SK-N-MC (cell line): ENCODE data around the gene SRM.
"Not testable (repeated sequence)": the region's sequence is repeated elsewhere in the genome, so short reads cannot be mapped to it uniquely, and the experiment has no call there.

Experiments used
- DNase-seq: peaks from one replicate; pipeline ENCODE4 v3.0.0-alpha.2; 2011; ENCODE audit warnings: low read depth, low spot score
- H3K27ac ChIP-seq: fragments of 200-600 bp; sonication (generic); 2 replicates; pipeline ENCODE4 v1.5.1; 2016; ENCODE audit warnings: mixed run types
- H3K36me3 ChIP-seq: fragments of 200-600 bp; sonication (generic); 2 replicates; pipeline ENCODE4 v1.6.1; 2017; ENCODE audit warnings: antibody characterized with exemption, low read length, mixed read lengths; ENCODE audit not compliant: insufficient read depth
- H3K4me3 ChIP-seq: fragments of 200-600 bp; sonication (generic); 2 replicates; pipeline ENCODE4 v1.5.1; 2016
- H3K9ac ChIP-seq: fragments of 200-600 bp; sonication (generic); 2 replicates; pipeline ENCODE4 v1.8.0; 2017; ENCODE audit warnings: mixed run types, mixed read lengths; ENCODE audit not compliant: insufficient read length
- H3K9me3 ChIP-seq: fragments of 200-600 bp; sonication (generic); 2 replicates; pipeline ENCODE4 v1.6.1; 2017; ENCODE audit warnings: low read depth, mild to moderate bottlenecking, antibody characterized with exemption, low read length, moderate library complexity, mixed read lengths
- EZH2 ChIP-seq: fragments of 200-600 bp; sonication (generic); IDR thresholded peaks from one replicate; pipeline ENCODE4 v1.6.1; 2017; ENCODE audit warnings: antibody characterized with exemption
- FOXP2 ChIP-seq: optimal IDR thresholded peaks from 2 replicates; pipeline ENCODE3; 2011; ENCODE audit warnings: mild to moderate bottlenecking, moderate library complexity; ENCODE audit not compliant: insufficient read depth; ENCODE audit errors: extremely low read length, control extremely low read depth
- POLR2AphosphoS5 ChIP-seq: IDR thresholded peaks from 2 replicates; pipeline ENCODE4 v1.6.1; 2012; ENCODE audit warnings: mild to moderate bottlenecking, low read depth, low read length, borderline replicate concordance

SRM gene

GRCh38 chr1:11098931-11099309, 39.1 kb upstream of the SRM start:
- peak overlapping the region; percentile 7; the same call in 1 of the 2 replicates for H3K27ac ChIP-seq

GRCh38 chr1:11083784-11084183, 24.0 kb upstream of the SRM start:
- H3K27ac ChIP-seq, DNase-seq: not testable (repeated sequence)
- H3K36me3 ChIP-seq = peaks cover 65% of the 10 kb centered on the region

More at GRCh38 chr1:11098931-11099309, 39.1 kb upstream of the SRM start:
- peaks cover 40% of the 10 kb centered on the region for H3K36me3 ChIP-seq
- no peaks in the 10 kb centered on the region for H3K9me3 ChIP-seq
- peak overlapping the region; percentile 86 for H3K4me3 ChIP-seq
- H3K9ac ChIP-seq = peak overlapping the region; percentile 96
- no peak for DNase-seq
- no peak for TF ChIP-seq POLR2AphosphoS5
- no peak for TF ChIP-seq EZH2
- TF ChIP-seq FOXP2 = no peak

GRCh38 chr1:11080931-11081330, 21.1 kb upstream of the SRM start:
- no peak overlapping the region for H3K4me3 ChIP-seq
- H3K36me3 ChIP-seq = peaks cover 65% of the 10 kb centered on the region
- H3K9me3 ChIP-seq = no peaks in the 10 kb centered on the region
- DNase-seq = no peak
- TF ChIP-seq POLR2AphosphoS5 = no peak
- TF ChIP-seq FOXP2 = no peak
- TF ChIP-seq EZH2 = no peak
- H3K9ac ChIP-seq = no peak overlapping the region
- H3K27ac ChIP-seq = no peak overlapping the region

More at GRCh38 chr1:11083784-11084183, 24.0 kb upstream of the SRM start:
- H3K9me3 ChIP-seq, H3K4me3 ChIP-seq, H3K9ac ChIP-seq: not testable (repeated sequence)

GRCh38 chr1:11078631-11079030, 18.8 kb upstream of the SRM start:
- no peaks in the 10 kb centered on the region for H3K9me3 ChIP-seq
- H3K36me3 ChIP-seq = peaks cover 84% of the 10 kb centered on the region
- DNase-seq = no peak
- no peak overlapping the region for H3K4me3 ChIP-seq
- H3K9ac ChIP-seq = no peak overlapping the region
- H3K27ac ChIP-seq = no peak overlapping the region
- TF ChIP-seq FOXP2 = no peak
- TF ChIP-seq POLR2AphosphoS5 = no peak
- no peak for TF ChIP-seq EZH2

GRCh38 chr1:11073398-11073797, 13.6 kb upstream of the SRM start:
- H3K4me3 ChIP-seq, DNase-seq, H3K9ac ChIP-seq, H3K9me3 ChIP-seq, H3K27ac ChIP-seq: not testable (repeated sequence)
- H3K36me3 ChIP-seq = peaks cover 87% of the 10 kb centered on the region

GRCh38 chr1:11072216-11072917, 12.5 kb upstream of the SRM start:
- Histone ChIP-seq H3K4me3 (no peak overlapping the region), H3K9me3 (no peaks in the 10 kb centered on the region), H3K36me3 (peaks cover 90% of the 10 kb centered on the region), H3K27ac (no peak overlapping the region), H3K9ac (no peak overlapping the region)
- TF ChIP-seq POLR2AphosphoS5 = no peak
- no peak for TF ChIP-seq EZH2
- TF ChIP-seq FOXP2 = no peak
- no peak for DNase-seq

GRCh38 chr1:11071463-11072215, 11.8 kb upstream of the SRM start:
- no peak for TF ChIP-seq FOXP2
- TF ChIP-seq EZH2 = no peak
- TF ChIP-seq POLR2AphosphoS5 = no peak
- Histone ChIP-seq H3K4me3 (no peak overlapping the region), H3K36me3 (peaks cover 87% of the 10 kb centered on the region), H3K9me3 (no peaks in the 10 kb centered on the region), H3K9ac (no peak overlapping the region), H3K27ac (no peak overlapping the region)
- no peak for DNase-seq

GRCh38 chr1:11070876-11071275, 11.1 kb upstream of the SRM start:
- H3K27ac ChIP-seq = no peak overlapping the region
- H3K36me3 ChIP-seq = peaks cover 87% of the 10 kb centered on the region
- no peak for TF ChIP-seq FOXP2
- no peaks in the 10 kb centered on the region for H3K9me3 ChIP-seq
- H3K4me3 ChIP-seq = no peak overlapping the region
- no peak for DNase-seq
- H3K9ac ChIP-seq = no peak overlapping the region
